H1 (cell line): ENCODE measurements around the gene FRRS1. TPM values are rescaled to one million over a fixed set of nuclear protein-coding genes. Genes with fewer than 3 reads are reported as not detected.
"Not testable (repeated sequence)": the region's sequence is repeated elsewhere in the genome, so short reads cannot be mapped to it uniquely, and the experiment has no call there.

ENCODE experiments used
- CTCF ChIA-PET: fragments of 300-600 bp; sonication (Branson Sonifier 250); formaldehyde crosslinking; loops from one replicate; lab custom pipeline; 2021; ENCODE audit not compliant: partially characterized antibody; lab: Charles Lee
- POLR2A ChIA-PET: fragments of 300-600 bp; sonication (Branson Sonifier 250); formaldehyde crosslinking; loops from one replicate; lab custom pipeline; 2021; ENCODE audit warnings: inconsistent platforms; ENCODE audit not compliant: partially characterized antibody; lab: Charles Lee
- DNase-seq, 2 experiments: peaks; one replicate each; pipeline versions ENCODE4 v3.0.0 to v3.0.0-alpha.2; 2010 to 2022; ENCODE audit warnings: low spot score in 2 of 2, low read depth in 1 of 2, mixed read lengths in 1 of 2
- FAIRE-seq: peaks from 2 replicates; lab custom pipeline; 2011; peaks lifted over from hg19 to GRCh38; lab: Jason Lieb, UNC
- H2AFZ ChIP-seq: 2 replicates; pipeline ENCODE4 v1.8.1; 2012; ENCODE audit warnings: low read length, inconsistent platforms
- H2AK5ac ChIP-seq: 2 replicates; pipeline ENCODE4 v1.6.1; 2013; ENCODE audit warnings: low read depth, low read length
- H2BK120ac ChIP-seq: replicated peaks from 2 replicates; pipeline ENCODE3; 2013; ENCODE audit warnings: low read depth, low read length, inconsistent platforms
- H2BK12ac ChIP-seq: 2 replicates; pipeline ENCODE4 v1.6.1; 2013; ENCODE audit warnings: low read depth, low read length
- H2BK15ac ChIP-seq: 2 replicates; pipeline ENCODE4 v1.6.1; 2013; ENCODE audit warnings: low read length
- H2BK20ac ChIP-seq: 2 replicates; pipeline ENCODE4 v1.6.1; 2013; ENCODE audit warnings: low read length
- H2BK5ac ChIP-seq: 2 replicates; pipeline ENCODE4 v1.6.1; 2013; ENCODE audit warnings: low read depth, low read length
- H3K14ac ChIP-seq: 2 replicates; pipeline ENCODE4 v1.6.1; 2013; ENCODE audit warnings: inconsistent platforms; ENCODE audit not compliant: insufficient read length
- H3K18ac ChIP-seq: 2 replicates; pipeline ENCODE4 v1.6.1; 2013; ENCODE audit warnings: low read length; ENCODE audit errors: extremely low read depth
- H3K23ac ChIP-seq: 2 replicates; pipeline ENCODE4 v1.6.1; 2013; ENCODE audit warnings: inconsistent platforms; ENCODE audit not compliant: insufficient read length
- H3K23me2 ChIP-seq: 2 replicates; pipeline ENCODE4 v1.6.1; 2013; ENCODE audit warnings: low read depth, low read length
- H3K27ac ChIP-seq: 2 replicates; pipeline ENCODE4 v1.6.1; 2011; ENCODE audit warnings: low read depth, low read length, inconsistent platforms
- H3K27me3 ChIP-seq, 4 experiments: replicated peaks in 1 of 4; 1 replicate in 1 of 4; 2 replicates in 3 of 4; pipeline versions ENCODE4 v1.6.1 to v1.8.1; 2011 to 2013; ENCODE audit warnings: low read length in 3 of 4, mild to moderate bottlenecking in 3 of 4, inconsistent platforms in 2 of 4, mixed read lengths in 2 of 4, moderate library complexity in 1 of 4; ENCODE audit not compliant: control insufficient read depth in 3 of 4, insufficient read depth in 3 of 4; ENCODE audit errors: extremely low read depth in 1 of 4
- H3K36me3 ChIP-seq, 4 experiments: 2 replicates each; pipeline versions ENCODE4 v1.6.1 to v1.8.1; 2011 to 2013; ENCODE audit warnings: mild to moderate bottlenecking in 4 of 4, low read length in 3 of 4, moderate library complexity in 2 of 4, control low read depth in 1 of 4, inconsistent platforms in 1 of 4; ENCODE audit not compliant: insufficient read depth in 4 of 4, control insufficient read depth in 2 of 4
- H3K4ac ChIP-seq: replicated peaks from 2 replicates; pipeline ENCODE3; 2013; ENCODE audit warnings: low read length, low read depth, mixed read lengths, inconsistent platforms; ENCODE audit not compliant: insufficient read length
- H3K4me1 ChIP-seq, 4 experiments: replicated peaks in 1 of 4; 1 replicate in 1 of 4; 2 replicates in 3 of 4; pipeline versions ENCODE4 v1.6.1 to v1.8.1; 2011 to 2013; ENCODE audit warnings: low read length in 3 of 4, inconsistent platforms in 2 of 4, mixed read lengths in 1 of 4; ENCODE audit not compliant: insufficient read depth in 4 of 4, control insufficient read depth in 3 of 4
- H3K4me2 ChIP-seq, 2 experiments: 2 replicates each; pipeline versions ENCODE4 v1.6.1 to v1.8.1; 2011 to 2013; ENCODE audit warnings: low read depth in 2 of 2, low read length in 2 of 2, control low read depth in 1 of 2, inconsistent platforms in 1 of 2, mild to moderate bottlenecking in 1 of 2; ENCODE audit not compliant: insufficient read depth in 1 of 2
- H3K4me3 ChIP-seq, 4 experiments: fragments of 200-600, 300-600 bp in 1 of 4; sonication (generic), shearing (Covaris generic), sonication (Bioruptor Twin) in 1 of 4; 2 replicates each; pipeline versions ENCODE4 v1.5.1 to v1.8.1; 2011 to 2016; ENCODE audit warnings: low read length in 4 of 4, low read depth in 3 of 4, control low read depth in 2 of 4, inconsistent platforms in 2 of 4, mild to moderate bottlenecking in 2 of 4, mixed read lengths in 1 of 4, moderate library complexity in 1 of 4; ENCODE audit not compliant: insufficient read depth in 2 of 4; ENCODE audit errors: extremely low read depth in 1 of 4
- H3K56ac ChIP-seq: replicated peaks from 2 replicates; pipeline ENCODE3; 2013; ENCODE audit warnings: low read depth, mild to moderate bottlenecking, mixed read lengths, low read length, inconsistent platforms; ENCODE audit not compliant: insufficient read length
- H3K79me1 ChIP-seq: 2 replicates; pipeline ENCODE4 v1.6.1; 2013; ENCODE audit warnings: low read depth, low read length, control low read depth
- H3K79me2 ChIP-seq, 2 experiments: 2 replicates each; pipeline versions ENCODE4 v1.6.1 to v1.8.1; 2012 to 2013; ENCODE audit warnings: low read length in 2 of 2, mild to moderate bottlenecking in 2 of 2, inconsistent platforms in 1 of 2; ENCODE audit not compliant: insufficient read depth in 2 of 2, control insufficient read depth in 1 of 2
- H3K9ac ChIP-seq, 4 experiments: replicated peaks in 1 of 4; 1 replicate in 1 of 4; 2 replicates in 3 of 4; pipeline versions ENCODE4 v1.6.1 to v1.8.1; 2011 to 2013; ENCODE audit warnings: low read depth in 3 of 4, low read length in 3 of 4, control low read depth in 2 of 4, mild to moderate bottlenecking in 2 of 4, moderate library complexity in 2 of 4, inconsistent platforms in 1 of 4; ENCODE audit errors: extremely low read depth in 1 of 4
- H3K9me3 ChIP-seq, 2 experiments: 2 replicates each; pipeline versions ENCODE4 v1.6.1 to v1.8.1; 2012 to 2013; ENCODE audit warnings: mild to moderate bottlenecking in 2 of 2, moderate library complexity in 2 of 2, control low read depth in 1 of 2, inconsistent platforms in 1 of 2, low read depth in 1 of 2, low read length in 1 of 2, mixed read lengths in 1 of 2; ENCODE audit not compliant: insufficient read depth in 2 of 2
- H4K20me1 ChIP-seq, 2 experiments: replicated peaks in 1 of 2; 2 replicates each; pipeline versions ENCODE3 to v1.8.1; 2011 to 2013; ENCODE audit warnings: inconsistent platforms in 2 of 2, low read length in 2 of 2, mild to moderate bottlenecking in 1 of 2; ENCODE audit not compliant: insufficient read depth in 2 of 2, control insufficient read depth in 1 of 2
- H4K5ac ChIP-seq: 2 replicates; pipeline ENCODE4 v1.6.1; 2013; ENCODE audit warnings: low read length, low read depth, mixed read lengths, inconsistent platforms; ENCODE audit not compliant: insufficient read length
- H4K8ac ChIP-seq: 2 replicates; pipeline ENCODE4 v1.8.0; 2013; ENCODE audit warnings: mild to moderate bottlenecking, moderate library complexity, low read length, inconsistent platforms; ENCODE audit not compliant: insufficient read depth; ENCODE audit errors: extremely low read depth
- H4K91ac ChIP-seq: replicated peaks from 2 replicates; pipeline ENCODE3; 2013; ENCODE audit warnings: low read length, mixed read lengths, inconsistent platforms; ENCODE audit not compliant: insufficient read length
- WGBS, 2 experiments: shearing (Covaris generic) in 1 of 2; methylation state at CpG; one replicate each; pipeline versions ENCODE4 v1.1.6 to v1.1.7; 2013 to 2015; ENCODE audit warnings: low lambda C conversion rate in 2 of 2, mixed read lengths in 2 of 2, inconsistent platforms in 1 of 2, low coverage in 1 of 2, missing lambda C conversion rate in 1 of 2; ENCODE audit not compliant: insufficient replicate concordance in 2 of 2, insufficient coverage in 1 of 2, insufficient read length in 1 of 2; ENCODE audit errors: extremely low coverage in 1 of 2, missing lambda C conversion rate in 1 of 2; 5-methylcytosine and 5-hydroxymethylcytosine counted together
- polyA plus RNA-seq, 7 experiments: library from polyadenylated mRNA; depleted of rRNA in 3 of 7; stranded (reverse) in 5 of 7; unstranded in 2 of 7; fragments of >200 nt in 5 of 7; fragments of 200-250 nt in 2 of 7; gene quantifications; 1 replicate in 5 of 7; 2 replicates in 1 of 7; 4 replicates in 1 of 7; pipeline versions ENCODE4 v1.2.1 to v1.2.3, GENCODE V29; 2011 to 2013; ENCODE audit warnings: missing spikeins in 2 of 7, mixed read lengths in 2 of 7
- total RNA-seq: library from RNA; stranded (reverse); fragmentation: NEBNext Ultra II Directional; extraction: Animal tissue kit (Norgen Biotek cat#: 25700); gene quantifications from 2 replicates; pipeline ENCODE4 v1.2.1, GENCODE V29; 2021

The FRRS1 gene
- total and polyA plus RNA-seq, 2 of the 8 experiments (the other 6 are each of a cell fraction or from before 2014, with no cell fraction given): 3.5 to 6.5 TPM

- H3K79me1 ChIP-seq, H2BK20ac ChIP-seq, H3K14ac ChIP-seq, H3K27me3 ChIP-seq, FAIRE-seq, DNase-seq, H2AFZ ChIP-seq, H4K5ac ChIP-seq, H3K18ac ChIP-seq, H3K23ac ChIP-seq, H4K8ac ChIP-seq, H2BK5ac ChIP-seq, H2BK120ac ChIP-seq, H2AK5ac ChIP-seq, H3K9ac ChIP-seq, H4K91ac ChIP-seq, H4K20me1 ChIP-seq, H3K4ac ChIP-seq, H3K23me2 ChIP-seq, H3K4me3 ChIP-seq, H3K36me3 ChIP-seq, H2BK12ac ChIP-seq, H3K4me1 ChIP-seq, POLR2A ChIA-PET, H3K27ac ChIP-seq, CTCF ChIA-PET, H3K79me2 ChIP-seq, H2BK15ac ChIP-seq, H3K4me2 ChIP-seq, H3K9me3 ChIP-seq, H3K56ac ChIP-seq: not testable (repeated sequence)
- WGBS, 2 experiments: 89% methylated on average over 9 of the region's 9 CpGs; no CpG with 5 or more reads in 1 of the 2 experiments
These were observed 27.4 kb upstream of the FRRS1 start for GRCh38 chr1:99793861-99794260.
